Skin of body (tissue), 2 donors: ENCODE measurements around the gene AKAP6. TPM values are rescaled to one million over a fixed set of nuclear protein-coding genes. Genes with fewer than 3 reads are reported as not detected.

ENCODE experiments used
- DNase-seq: peaks from one replicate; lab custom pipeline; 2025; lab: John Stamatoyannopoulos, UW
- total RNA-seq: library from RNA; depleted of rRNA; stranded (reverse); fragments of >200 nt; gene quantifications from one replicate; pipeline ENCODE4 v1.2.3, GENCODE V29; 2014

The AKAP6 gene
- total RNA-seq, 1 donor from 2014 or later: 21.8 TPM

GRCh38 chr14:32531942-32532515, 202.9 kb downstream of the AKAP6 start:
- DNase-seq: no peak

GRCh38 chr14:32534145-32534544, 205.0 kb downstream of the AKAP6 start:
- no peak for DNase-seq

GRCh38 chr14:32536175-32536574, 207.1 kb downstream of the AKAP6 start:
- DNase-seq: no peak

GRCh38 chr14:32537166-32537565, 208.1 kb downstream of the AKAP6 start:
- DNase-seq: no peak

GRCh38 chr14:32542507-32542906, 213.4 kb downstream of the AKAP6 start:
- DNase-seq: no peak

GRCh38 chr14:32545095-32545494, 216.0 kb downstream of the AKAP6 start:
- DNase-seq: no peak

GRCh38 chr14:32545506-32546210, 216.6 kb downstream of the AKAP6 start:
- DNase-seq: no peak

GRCh38 chr14:32546246-32546645, 217.1 kb downstream of the AKAP6 start:
- DNase-seq: no peak

- DNase-seq: no peak
Observed at GRCh38 chr14:32552766-32553165, 223.7 kb downstream of the AKAP6 start.

- DNase-seq: no peak
Observed at GRCh38 chr14:32559048-32559447, 229.9 kb downstream of the AKAP6 start.

GRCh38 chr14:32559590-32559989, 230.5 kb downstream of the AKAP6 start:
- DNase-seq: no peak

GRCh38 chr14:32560209-32560857, 231.2 kb downstream of the AKAP6 start:
- peak; percentile 80 for DNase-seq

GRCh38 chr14:32561520-32561919, 232.4 kb downstream of the AKAP6 start:
- DNase-seq: no peak

GRCh38 chr14:32564596-32564995, 235.5 kb downstream of the AKAP6 start:
- peak; percentile 31 for DNase-seq

GRCh38 chr14:32565256-32565655, 236.2 kb downstream of the AKAP6 start:
- no peak for DNase-seq

- no peak for DNase-seq
Observed at GRCh38 chr14:32567543-32568384, 238.7 kb downstream of the AKAP6 start.

- no peak for DNase-seq
Observed at GRCh38 chr14:32571551-32571950, 242.5 kb downstream of the AKAP6 start.

- no peak for DNase-seq
Observed at GRCh38 chr14:32571995-32572866, 243.1 kb downstream of the AKAP6 start.

- DNase-seq: no peak
Observed at GRCh38 chr14:32572867-32573150, 243.7 kb downstream of the AKAP6 start.

- no peak for DNase-seq
Observed at GRCh38 chr14:32574269-32574668, 245.2 kb downstream of the AKAP6 start.
